Activated naive CD4-positive, alpha-beta T cell treated with anti-CD3 and anti-CD28 coated beads for 36 hours (primary cell): Measurements from ENCODE around the gene SAMD11. TPM values are rescaled to one million over a fixed set of nuclear protein-coding genes. Genes with fewer than 3 reads are reported as not detected.
"Not testable (repeated sequence)": the region's sequence is repeated elsewhere in the genome, so short reads cannot be mapped to it uniquely, and the experiment has no call there.

ENCODE experiments used
- CTCF ChIA-PET: fragments of 350-600 bp; sonication (Branson Sonifier 250); formaldehyde crosslinking; loops from one replicate; lab custom pipeline; 2021; ENCODE audit warnings: antibody characterized with exemption; lab: Charles Lee
- DNase-seq: peaks from one replicate; pipeline ENCODE4 v3.0.0-alpha.2; 2020
- H3K27ac Mint-ChIP-seq: one replicate; pipeline ENCODE4 v1.8.0; 2021; ENCODE audit warnings: mild to moderate bottlenecking, mixed read lengths
- H3K27me3 Mint-ChIP-seq: one replicate; pipeline ENCODE4 v1.8.0; 2021; ENCODE audit warnings: low read depth, mixed read lengths
- H3K36me3 Mint-ChIP-seq: one replicate; pipeline ENCODE4 v1.8.0; 2021; ENCODE audit warnings: low read depth, mixed read lengths
- H3K4me1 Mint-ChIP-seq: one replicate; pipeline ENCODE4 v1.8.0; 2021; ENCODE audit warnings: low read depth, mixed read lengths
- H3K4me3 Mint-ChIP-seq: one replicate; pipeline ENCODE4 v1.8.0; 2021; ENCODE audit warnings: mild to moderate bottlenecking, moderate library complexity, mixed read lengths
- H3K9me3 Mint-ChIP-seq: one replicate; pipeline ENCODE4 v1.8.0; 2021; ENCODE audit warnings: mixed read lengths
- intact Hi-C: fragments of 100-400 bp; cut with micrococcal nuclease; formaldehyde crosslinking; loops from one replicate; pipeline ENCODE4 v1.15.1; 2023
- total RNA-seq, 2 experiments: library from RNA; stranded (reverse); gene quantifications; one replicate each; pipeline ENCODE4 v1.2.3, GENCODE V29; 2021

Gene SAMD11
- total RNA-seq, 2 experiments from 2014 or later = not detected

DNA sequence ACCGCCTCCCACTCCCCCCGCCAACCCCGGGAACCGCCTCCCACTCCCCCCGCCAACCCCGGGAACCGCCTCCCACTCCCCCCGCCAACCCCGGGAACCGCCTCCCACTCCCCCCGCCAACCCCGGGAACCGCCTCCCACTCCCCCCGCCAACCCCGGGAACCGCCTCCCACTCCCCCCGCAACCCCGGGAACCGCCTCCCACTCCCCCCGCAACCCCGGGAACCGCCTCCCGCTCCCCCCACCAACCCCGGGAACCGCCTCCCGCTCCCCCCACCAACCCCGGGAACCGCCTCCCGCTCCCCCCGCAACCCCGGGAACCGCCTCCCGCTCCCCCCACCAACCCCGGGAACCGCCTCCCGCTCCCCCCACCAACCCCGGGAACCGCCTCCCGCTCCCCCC lies 53.1 kb downstream of the SAMD11 start:
- DNase-seq, H3K36me3 Mint-ChIP-seq, H3K4me1 Mint-ChIP-seq, H3K9me3 Mint-ChIP-seq, H3K4me3 Mint-ChIP-seq, H3K27ac Mint-ChIP-seq: not testable (repeated sequence)
- CTCF ChIA-PET = interaction anchor here (0.6 to 1.5 kb wide), 6 partner anchors 9 to 71 kb away, joined by 3 to 11 read pairs (median 3); partner anchors contain the start of gene ISG15
- peaks cover 16% of the 10 kb centered on the region for H3K27me3 Mint-ChIP-seq
- intact Hi-C loops = loop anchor here (1.0 kb wide), 1 partner anchor 72 kb away; no protein-coding TSS in a partner anchor

DNA sequence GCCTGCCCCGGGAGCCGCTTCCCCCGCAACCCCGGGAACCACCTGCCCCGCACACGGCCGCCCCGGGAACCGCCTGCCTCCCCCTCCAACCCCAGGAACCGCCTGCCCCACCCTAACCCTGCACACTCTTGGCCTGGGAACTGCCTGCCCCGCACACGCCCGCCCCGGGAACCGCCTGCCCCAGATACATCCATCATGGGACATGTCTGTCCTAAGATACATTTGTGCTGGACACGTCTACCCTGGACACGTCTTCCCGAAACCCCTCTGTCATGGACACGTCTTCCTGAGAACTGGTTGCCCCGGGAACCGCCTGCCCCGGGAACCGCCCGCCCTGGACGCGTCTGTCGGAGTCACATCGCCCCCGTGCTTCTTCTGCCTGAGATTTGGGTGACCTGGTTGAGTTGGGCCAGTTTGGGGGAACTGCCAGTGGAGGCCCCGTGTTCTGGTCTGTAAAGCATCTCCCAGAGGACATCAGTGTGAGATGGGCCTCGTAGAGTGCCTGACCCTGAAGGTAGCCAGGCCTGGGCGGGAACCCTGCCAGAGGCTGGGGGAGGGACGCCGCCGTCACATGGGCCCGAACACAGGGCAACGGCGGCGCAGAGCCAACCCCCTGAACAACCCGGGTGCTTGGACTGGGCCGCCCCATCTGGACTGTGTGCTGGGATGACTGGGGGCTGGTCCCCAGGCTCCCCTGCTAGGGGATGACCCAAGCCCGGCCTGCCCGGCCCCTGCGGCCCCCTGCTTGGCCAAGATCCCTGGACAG lies 54.5 kb downstream of the SAMD11 start:
- CTCF ChIA-PET = no interaction called here

DNA sequence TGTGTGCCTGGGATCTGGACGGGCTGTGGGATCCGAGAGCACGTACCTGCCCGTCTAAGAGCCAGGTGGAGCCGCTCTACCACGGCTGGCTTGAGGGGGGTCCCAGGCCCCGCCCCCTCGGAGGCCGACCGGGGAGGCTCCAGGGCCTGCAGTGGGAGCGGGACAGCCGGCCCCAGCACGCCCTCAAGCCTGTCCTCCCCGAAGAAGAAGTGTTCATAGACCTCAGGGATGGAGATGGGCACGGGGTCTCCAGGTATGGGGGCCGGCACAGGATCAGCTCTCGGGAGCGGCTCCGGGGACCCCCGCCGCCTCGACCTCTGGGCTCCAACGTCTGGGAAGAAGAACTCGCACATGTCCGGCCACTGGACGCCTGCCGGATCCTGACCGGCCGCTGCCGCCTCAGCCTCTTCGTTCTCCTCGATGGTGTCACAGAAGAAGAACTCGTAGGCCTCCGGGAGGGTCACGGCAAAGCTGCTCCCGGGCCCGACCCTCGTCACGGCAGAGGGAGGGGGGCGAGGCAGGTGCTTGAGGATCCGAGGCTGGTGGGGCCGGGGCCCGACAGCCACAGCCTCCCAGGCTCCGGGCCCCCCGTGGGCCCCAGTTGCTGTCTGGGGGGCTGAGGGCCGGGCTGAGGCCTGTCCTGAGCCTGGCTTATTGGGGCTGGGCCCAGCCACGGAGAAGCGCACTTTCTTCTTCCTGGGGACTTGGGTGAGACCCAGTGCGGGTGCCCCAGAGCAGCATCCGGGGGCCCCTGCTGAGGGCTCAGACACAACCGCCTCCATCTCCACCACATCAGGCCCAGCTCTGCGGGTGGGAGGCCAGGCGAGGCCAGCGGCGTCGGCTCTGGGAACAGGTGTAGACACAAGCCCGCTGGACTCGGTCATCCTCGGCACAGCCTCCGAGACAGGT lies 55.4 kb downstream of the SAMD11 start:
- Mint-ChIP-seq H3K36me3 (no peaks in the 10 kb centered on the region), H3K9me3 (no peaks in the 10 kb centered on the region), H3K4me3 (no peak overlapping the region), H3K4me1 (peaks cover 6% of the 10 kb centered on the region), H3K27ac (no peak overlapping the region), H3K27me3 (peaks cover 18% of the 10 kb centered on the region)
- CTCF ChIA-PET = interaction anchor here (1.2 kb wide), 1 partner anchor 85 kb away, joined by 3 read pairs; no protein-coding TSS in a partner anchor
- no peak for DNase-seq
- intact Hi-C loops = no loop called here

More for the DNA sequence above, 54.5 kb downstream of the SAMD11 start:
- Mint-ChIP-seq H3K4me1 (peaks cover 6% of the 10 kb centered on the region), H3K9me3 (no peaks in the 10 kb centered on the region), H3K27me3 (peaks cover 13% of the 10 kb centered on the region), H3K36me3 (no peaks in the 10 kb centered on the region), H3K27ac (no peak overlapping the region), H3K4me3 (no peak overlapping the region)
- no peak for DNase-seq
- intact Hi-C loops = no loop called here

DNA sequence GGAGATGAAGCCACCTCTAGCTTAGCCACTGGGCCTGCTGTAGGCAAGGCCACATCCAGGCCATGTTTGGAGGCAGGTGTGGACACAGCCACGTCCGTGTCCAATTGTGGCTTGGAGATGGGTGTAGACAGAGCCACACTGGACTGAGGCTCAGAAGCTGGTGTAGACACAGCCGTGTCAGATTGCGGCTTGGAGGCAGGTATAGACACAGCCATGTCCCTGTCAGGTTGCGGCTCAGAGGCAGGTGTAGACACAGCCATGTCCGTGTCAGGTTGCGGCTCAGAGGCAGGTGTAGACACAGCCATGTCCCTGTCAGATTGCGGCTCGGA lies 56.0 kb downstream of the SAMD11 start:
- intact Hi-C loops = loop anchor here (5.0 kb wide), 1 partner anchor 313 kb away; no protein-coding TSS in a partner anchor
- Mint-ChIP-seq H3K4me3 (no peak overlapping the region), H3K36me3 (no peaks in the 10 kb centered on the region), H3K27me3 (peaks cover 17% of the 10 kb centered on the region), H3K27ac (no peak overlapping the region), H3K9me3 (no peaks in the 10 kb centered on the region), H3K4me1 (peaks cover 6% of the 10 kb centered on the region)
- CTCF ChIA-PET = interaction anchor here (1.2 kb wide), 1 partner anchor 84 kb away, joined by 3 read pairs; no protein-coding TSS in a partner anchor
- no peak for DNase-seq

DNA sequence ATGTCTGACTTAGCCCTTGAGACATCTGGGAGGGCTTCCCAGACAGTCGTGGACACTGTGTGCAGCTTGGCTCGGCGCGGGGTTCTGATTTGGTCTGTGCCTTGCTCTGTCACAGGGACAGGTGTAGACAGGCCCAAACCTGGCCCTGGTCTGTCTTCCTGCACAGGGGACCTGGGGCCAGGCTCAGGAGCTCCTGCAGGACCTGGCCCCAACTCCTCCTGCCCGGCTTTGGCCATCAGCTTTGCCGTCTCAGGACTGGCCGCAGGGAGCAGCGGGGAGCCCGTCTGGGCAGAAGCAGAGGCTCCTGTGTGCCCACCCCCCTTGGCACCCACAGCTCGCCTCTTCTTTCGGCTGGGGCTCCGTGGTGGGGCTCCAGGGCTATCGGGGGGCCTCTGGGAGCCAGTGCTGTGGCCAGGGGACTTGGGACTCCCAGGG lies 56.4 kb downstream of the SAMD11 start:
- Mint-ChIP-seq H3K36me3 (no peaks in the 10 kb centered on the region), H3K9me3 (no peaks in the 10 kb centered on the region), H3K4me3 (no peak overlapping the region), H3K27ac (no peak overlapping the region), H3K27me3 (peaks cover 15% of the 10 kb centered on the region), H3K4me1 (peaks cover 6% of the 10 kb centered on the region)
- DNase-seq = no peak
- intact Hi-C loops = loop anchor here (5.0 kb wide), 1 partner anchor 312 kb away; no protein-coding TSS in a partner anchor
- CTCF ChIA-PET = interaction anchor here (1.2 kb wide), 1 partner anchor 84 kb away, joined by 3 read pairs; no protein-coding TSS in a partner anchor

DNA sequence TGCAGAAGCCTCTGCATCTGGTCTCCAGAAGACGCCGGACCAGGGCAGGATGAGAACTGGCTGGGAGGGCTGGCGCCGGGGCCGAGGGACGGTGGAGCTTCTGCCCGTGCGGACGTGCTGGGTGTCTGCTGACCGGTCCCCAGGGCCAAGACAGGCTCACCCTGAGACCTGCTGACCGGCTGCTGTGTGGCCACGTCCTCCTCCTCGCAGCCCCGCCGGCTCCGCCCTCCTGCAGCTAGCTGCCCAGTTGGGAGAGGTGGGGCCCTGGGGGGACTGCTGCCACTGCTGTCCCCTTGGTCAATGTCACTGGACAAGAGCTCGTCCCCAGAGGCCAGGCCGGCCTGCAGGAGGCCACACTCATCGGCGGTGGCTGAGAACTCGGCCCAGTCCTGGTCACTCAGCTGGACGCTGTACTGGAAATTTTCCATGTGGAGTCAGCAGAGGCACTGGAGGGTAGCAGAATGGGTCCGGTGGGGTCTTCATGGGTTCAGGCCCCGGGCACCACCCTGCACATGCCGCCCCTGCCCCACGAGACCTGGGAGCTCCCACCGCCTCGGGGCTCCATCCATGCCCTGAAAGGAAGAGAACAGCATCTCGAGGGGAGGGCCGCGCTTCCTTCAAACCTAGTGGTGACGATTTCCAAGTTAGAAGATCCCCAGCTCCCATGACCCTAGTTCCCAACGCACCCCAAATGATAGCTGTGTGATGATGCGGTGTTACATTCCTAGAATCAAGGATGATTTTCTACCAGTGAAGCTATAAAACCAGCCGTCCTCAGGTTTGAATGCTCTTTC lies 57.1 kb downstream of the SAMD11 start:
- no peaks in the 10 kb centered on the region for H3K9me3 Mint-ChIP-seq
- intact Hi-C loops = loop anchor here (5.0 kb wide), 1 partner anchor 312 kb away; no protein-coding TSS in a partner anchor
- no peak for DNase-seq

DNA sequence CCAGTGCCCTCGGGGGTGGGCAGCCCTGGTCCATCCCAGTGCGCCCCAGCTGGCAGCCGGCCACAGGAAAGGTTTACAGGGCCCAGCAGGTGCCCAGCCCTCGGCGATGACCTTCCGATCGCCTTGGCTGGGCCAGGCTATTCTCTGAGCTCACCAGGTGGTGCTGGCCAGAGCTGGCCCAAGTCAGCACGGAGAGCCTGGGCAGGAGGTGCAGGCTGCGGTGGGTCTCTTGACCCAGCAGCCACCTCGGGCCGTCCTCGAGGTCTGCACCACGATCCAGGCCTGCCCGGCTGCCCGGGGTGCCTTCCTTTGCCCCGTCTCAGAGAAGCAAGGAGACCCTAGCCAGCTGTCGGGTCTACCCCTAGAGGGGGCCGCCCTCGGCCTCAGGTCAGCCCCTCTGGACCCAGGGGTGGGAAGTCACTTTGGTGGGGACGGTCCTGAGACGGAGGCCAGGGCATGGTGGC lies 57.8 kb downstream of the SAMD11 start:
- H3K4me1 Mint-ChIP-seq = peaks cover 4% of the 10 kb centered on the region
- H3K9me3 Mint-ChIP-seq = no peaks in the 10 kb centered on the region
- intact Hi-C loops = loop anchor here (5.0 kb wide), 1 partner anchor 311 kb away; no protein-coding TSS in a partner anchor
- peaks cover 16% of the 10 kb centered on the region for H3K27me3 Mint-ChIP-seq
- H3K27ac Mint-ChIP-seq = no peak overlapping the region
- no peak overlapping the region for H3K4me3 Mint-ChIP-seq
- CTCF ChIA-PET = interaction anchor here (0.5 to 5.9 kb wide), 4 partner anchors 74 to 296 kb away, joined by 4 to 39 read pairs (median 6); no protein-coding TSS in a partner anchor
- H3K36me3 Mint-ChIP-seq = no peaks in the 10 kb centered on the region
- no peak for DNase-seq

More for the DNA sequence above, 57.1 kb downstream of the SAMD11 start:
- CTCF ChIA-PET = interaction anchor here (0.6 to 5.9 kb wide), 2 partner anchors 74 to 82 kb away, joined by 4 to 39 read pairs; no protein-coding TSS in a partner anchor
- peaks cover 16% of the 10 kb centered on the region for H3K27me3 Mint-ChIP-seq
- H3K27ac Mint-ChIP-seq = no peak overlapping the region
- H3K4me1 Mint-ChIP-seq = peaks cover 5% of the 10 kb centered on the region
- no peak overlapping the region for H3K4me3 Mint-ChIP-seq
- H3K36me3 Mint-ChIP-seq = no peaks in the 10 kb centered on the region

DNA sequence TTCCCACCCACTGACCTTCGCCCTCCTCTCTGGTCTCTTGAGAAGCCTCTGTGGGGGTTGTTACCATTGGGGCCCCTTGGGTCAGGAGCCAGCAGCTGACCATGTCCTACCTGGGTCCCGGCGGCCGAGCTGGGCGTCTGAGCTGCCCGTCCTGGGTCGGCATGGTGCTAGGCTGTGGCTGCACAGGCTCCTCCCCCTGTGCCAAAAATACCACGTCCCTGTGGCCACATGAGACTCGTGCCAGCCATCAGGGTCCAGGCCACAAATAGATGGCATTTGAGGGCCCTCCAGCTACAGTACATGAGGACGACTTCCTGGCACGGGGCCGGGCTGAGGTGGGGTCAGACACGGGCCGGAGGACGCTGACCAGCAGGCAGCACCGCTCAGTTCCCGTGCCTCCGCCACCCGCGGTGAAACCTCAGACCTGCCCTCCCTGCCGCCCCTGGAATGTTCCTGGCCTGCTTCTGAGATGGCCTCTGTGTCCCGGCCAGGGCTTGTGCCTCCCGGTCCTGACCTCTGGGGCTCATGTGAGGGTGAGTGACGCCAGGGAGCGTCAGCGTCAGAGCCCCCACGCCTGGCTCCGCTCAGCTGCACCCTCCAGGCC lies 58.3 kb downstream of the SAMD11 start, which contains the start of gene PERM1:
PERM1 (minus strand) TSS at position 139 of the 604 bp plus-strand sequence. CDS start 1,064 bp downstream, outside the sequence.
- Mint-ChIP-seq H3K4me3 (no peak within 1 kb of the TSS), H3K9me3 (no peaks in the 10 kb centered on the region), H3K27ac (no peak within 1 kb of the TSS), H3K4me1 (peaks cover 4% of the 10 kb centered on the region), H3K27me3 (peaks cover 16% of the 10 kb centered on the region), H3K36me3 (no peaks in the 10 kb centered on the region)
- intact Hi-C loops = loop anchor here (5.0 kb wide), 1 partner anchor 310 kb away; no protein-coding TSS in a partner anchor
- DNase-seq = no peak
- CTCF ChIA-PET = interaction anchor here (0.5 to 5.9 kb wide), 5 partner anchors 20 to 296 kb away, joined by 3 to 39 read pairs (median 7); no protein-coding TSS in a partner anchor

DNA sequence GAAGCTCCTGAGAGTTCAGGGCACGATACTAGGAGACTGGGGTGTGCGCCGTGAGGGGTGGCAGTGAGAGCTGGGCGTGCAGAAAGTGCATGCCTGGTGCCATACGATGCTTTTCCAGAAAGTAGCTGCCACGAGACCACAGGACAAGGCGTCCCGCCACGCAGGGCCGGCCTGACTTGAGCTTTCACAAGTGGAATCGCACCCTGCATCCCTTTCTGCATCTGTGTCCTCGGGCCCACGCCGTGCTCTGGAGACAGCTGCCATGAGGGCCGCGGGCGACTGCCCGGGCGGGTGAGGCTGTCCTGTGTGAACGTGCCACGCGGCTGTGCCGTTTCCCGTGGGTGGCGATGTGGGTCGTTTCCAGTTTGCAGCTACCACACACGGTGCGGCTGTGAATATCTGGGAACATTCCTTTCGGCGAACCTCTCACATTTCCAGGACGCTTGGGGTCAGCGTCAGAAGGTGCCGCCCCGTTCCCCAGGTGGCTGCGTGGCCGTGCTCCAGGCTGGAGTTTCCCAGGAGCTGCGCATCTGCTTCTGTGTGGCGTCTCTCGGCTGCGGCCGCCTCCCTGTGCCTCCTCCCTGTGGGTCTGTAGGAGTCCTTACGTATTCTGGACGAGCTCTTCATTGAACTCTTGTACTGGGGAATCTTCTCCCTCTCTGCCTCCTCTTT lies 59.2 kb downstream of the SAMD11 start:
- Mint-ChIP-seq H3K4me3 (no peak overlapping the region), H3K36me3 (no peaks in the 10 kb centered on the region), H3K27me3 (peaks cover 16% of the 10 kb centered on the region), H3K9me3 (no peaks in the 10 kb centered on the region), H3K4me1 (peaks cover 4% of the 10 kb centered on the region), H3K27ac (no peak overlapping the region)
- CTCF ChIA-PET = interaction anchor here (0.6 to 5.9 kb wide), 13 partner anchors 10 to 138 kb away, joined by 3 to 39 read pairs (median 3); no protein-coding TSS in a partner anchor
- DNase-seq = no peak
- intact Hi-C loops = loop anchor here (5.0 kb wide), 1 partner anchor 309 kb away; no protein-coding TSS in a partner anchor

DNA sequence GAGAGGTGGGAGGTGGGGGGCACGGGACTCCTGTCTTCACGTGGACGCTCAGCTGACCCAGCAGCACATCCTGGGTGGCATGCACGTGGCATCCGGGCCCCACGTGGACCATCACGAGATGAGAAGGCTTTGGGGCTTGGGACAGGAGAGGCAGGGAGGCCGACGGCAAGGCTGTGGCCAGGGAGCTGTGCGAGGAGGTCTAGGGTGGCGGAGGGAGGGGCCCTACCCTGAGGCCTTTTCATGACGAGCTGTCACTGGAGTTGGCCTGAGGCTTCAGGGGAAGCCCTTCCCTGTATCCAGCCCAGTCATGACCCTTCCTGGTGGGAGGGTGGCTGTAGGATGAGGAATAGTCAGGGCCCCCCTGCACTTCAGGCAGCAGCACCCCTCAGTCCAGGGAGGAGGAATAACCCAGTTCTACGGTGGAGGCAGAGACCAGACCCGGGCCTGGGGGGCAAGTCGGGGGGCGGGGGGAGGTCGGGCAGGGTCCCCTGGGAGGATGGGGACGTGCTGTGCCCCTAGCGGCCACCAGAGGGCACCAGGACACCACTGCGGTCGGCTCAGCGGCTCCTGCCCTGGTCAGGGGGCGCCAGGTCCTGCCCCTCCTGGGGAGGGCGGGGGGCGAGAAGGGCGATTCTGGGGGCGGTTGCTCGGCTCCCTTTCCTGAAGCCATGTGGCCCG lies 60.2 kb downstream of the SAMD11 start:
- no peak overlapping the region for H3K4me3 Mint-ChIP-seq
- no peaks in the 10 kb centered on the region for H3K4me1 Mint-ChIP-seq
- H3K27me3 Mint-ChIP-seq = peaks cover 17% of the 10 kb centered on the region
- CTCF ChIA-PET = interaction anchor here (0.8 to 5.9 kb wide), 21 partner anchors 10 to 307 kb away, joined by 3 to 39 read pairs (median 5); partner anchors contain the start of gene PLEKHN1
- DNase-seq = peak; percentile 73
- no peaks in the 10 kb centered on the region for H3K9me3 Mint-ChIP-seq
- no peak overlapping the region for H3K27ac Mint-ChIP-seq
- no peaks in the 10 kb centered on the region for H3K36me3 Mint-ChIP-seq
- intact Hi-C loops = loop anchor here (1.0 to 5.0 kb wide), 2 partner anchors 79 to 308 kb away; no protein-coding TSS in a partner anchor
